ENCODE measurements around the gene DYNLT2.
A peak's percentile ranks its signal among the peaks of the same experiment; 100 is the strongest.

DYNLT2 gene

DNA sequence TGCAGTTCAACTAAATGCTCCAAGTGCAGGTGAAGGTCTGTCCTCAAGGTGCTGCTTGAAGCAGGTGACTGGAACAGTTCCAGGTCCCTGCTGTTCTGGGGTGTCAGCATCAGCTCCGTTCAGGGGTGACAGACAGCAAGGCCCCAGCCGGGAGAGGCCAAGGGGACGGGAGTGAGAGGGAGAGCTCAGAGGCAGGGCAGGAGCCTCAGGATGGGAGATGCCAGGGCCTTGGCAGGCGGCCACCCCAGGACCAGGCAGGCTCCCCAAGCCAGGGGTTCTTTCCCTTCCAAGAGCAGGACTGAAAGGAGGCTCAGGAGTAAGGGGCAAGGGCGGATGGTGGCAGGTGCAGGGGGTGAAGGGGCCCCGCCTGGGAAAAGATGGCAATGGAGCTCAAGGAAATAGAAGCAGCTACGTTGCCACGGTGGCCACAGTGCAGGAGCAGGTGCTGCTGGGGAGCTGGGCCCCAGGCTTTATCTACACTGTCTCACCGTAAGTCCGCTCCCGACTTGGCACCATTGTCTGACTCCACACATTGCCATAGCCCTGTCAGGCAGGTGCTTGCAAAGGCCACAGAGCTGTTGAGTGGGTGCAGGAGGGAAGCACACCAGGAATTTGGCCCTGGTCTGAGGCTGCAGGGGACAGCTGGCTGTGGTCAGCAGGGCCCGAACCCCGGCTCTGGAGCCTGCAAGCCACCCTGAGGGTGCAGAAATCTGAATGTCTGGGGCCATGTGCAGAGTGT lies 43.1 kb upstream of the DYNLT2 start:
- DNase-seq (ENCODE audit: insufficient read length, low spot score) (no peak), FAIRE-seq (no peak)
- TF ChIP-seq, protein P1, sequence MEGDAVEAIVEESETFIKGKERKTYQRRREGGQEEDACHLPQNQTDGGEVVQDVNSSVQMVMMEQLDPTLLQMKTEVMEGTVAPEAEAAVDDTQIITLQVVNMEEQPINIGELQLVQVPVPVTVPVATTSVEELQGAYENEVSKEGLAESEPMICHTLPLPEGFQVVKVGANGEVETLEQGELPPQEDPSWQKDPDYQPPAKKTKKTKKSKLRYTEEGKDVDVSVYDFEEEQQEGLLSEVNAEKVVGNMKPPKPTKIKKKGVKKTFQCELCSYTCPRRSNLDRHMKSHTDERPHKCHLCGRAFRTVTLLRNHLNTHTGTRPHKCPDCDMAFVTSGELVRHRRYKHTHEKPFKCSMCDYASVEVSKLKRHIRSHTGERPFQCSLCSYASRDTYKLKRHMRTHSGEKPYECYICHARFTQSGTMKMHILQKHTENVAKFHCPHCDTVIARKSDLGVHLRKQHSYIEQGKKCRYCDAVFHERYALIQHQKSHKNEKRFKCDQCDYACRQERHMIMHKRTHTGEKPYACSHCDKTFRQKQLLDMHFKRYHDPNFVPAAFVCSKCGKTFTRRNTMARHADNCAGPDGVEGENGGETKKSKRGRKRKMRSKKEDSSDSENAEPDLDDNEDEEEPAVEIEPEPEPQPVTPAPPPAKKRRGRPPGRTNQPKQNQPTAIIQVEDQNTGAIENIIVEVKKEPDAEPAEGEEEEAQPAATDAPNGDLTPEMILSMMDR (IDR thresholded peaks at IDR 0.05; ENCODE audit: insufficient read depth, missing control alignments): no peak

DNA sequence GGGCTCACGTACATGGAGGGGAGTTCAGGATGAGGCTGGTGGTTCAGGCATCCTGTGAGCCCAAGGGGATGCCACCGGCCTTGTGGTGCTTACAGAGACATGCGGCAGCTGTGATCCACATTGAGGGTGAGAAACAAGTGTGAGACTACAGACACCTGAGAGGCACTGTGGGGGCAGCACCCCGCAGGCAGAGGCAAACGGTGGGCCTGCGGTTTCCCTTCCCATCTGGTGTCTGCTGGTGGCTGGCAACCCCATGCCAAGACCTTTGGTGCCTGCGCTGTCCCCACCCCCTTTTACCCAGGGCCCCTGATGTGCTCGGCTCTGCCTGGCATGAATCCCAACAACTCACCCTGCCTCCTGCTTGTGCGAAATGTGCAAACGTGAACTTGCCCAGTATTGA lies 42.0 kb upstream of the DYNLT2 start:
- TF ChIP-seq, protein P1 (IDR thresholded peaks at IDR 0.05; ENCODE audit: insufficient read depth, missing control alignments): no peak
- DNase-seq (ENCODE audit: insufficient read length, low spot score) (no peak), FAIRE-seq (no peak)

DNA sequence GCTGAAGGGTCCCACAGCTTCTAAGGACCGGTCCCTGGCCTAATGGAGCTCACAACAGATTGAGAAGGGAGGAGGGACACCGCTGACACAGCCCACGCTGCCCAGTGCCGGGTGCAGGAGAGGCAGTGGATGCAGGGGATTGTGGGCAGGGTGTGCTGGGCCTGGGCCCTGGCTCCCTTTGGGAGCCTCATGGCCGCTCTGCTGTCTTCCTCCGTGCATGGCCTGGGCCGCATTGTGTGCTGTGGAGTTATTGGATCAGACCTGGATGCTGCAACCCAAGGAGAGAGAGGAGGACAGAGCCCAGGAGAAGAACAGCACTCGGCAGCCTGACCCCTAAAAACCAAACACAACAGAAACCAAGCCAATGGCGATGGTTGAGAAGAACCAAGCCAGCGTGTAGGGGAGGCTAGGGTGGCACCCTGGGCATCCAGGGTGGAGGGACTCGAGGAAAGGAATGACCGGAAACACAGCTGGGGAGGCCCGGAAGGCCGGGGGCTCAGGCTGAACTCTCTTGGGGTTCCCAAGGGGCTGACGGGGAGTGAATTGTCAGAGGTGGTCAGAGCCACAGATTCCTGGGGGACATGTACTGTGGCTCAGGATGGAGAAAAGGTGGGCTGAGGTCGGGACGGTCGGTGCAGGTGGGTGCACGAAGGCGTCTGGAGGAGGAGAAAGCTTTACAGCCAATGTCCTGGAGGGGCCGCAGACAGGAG lies 41.1 kb upstream of the DYNLT2 start:
- TF ChIP-seq, protein P1 (IDR thresholded peaks at IDR 0.05; ENCODE audit: insufficient read depth, missing control alignments): no peak
- no peak for FAIRE-seq

DNA sequence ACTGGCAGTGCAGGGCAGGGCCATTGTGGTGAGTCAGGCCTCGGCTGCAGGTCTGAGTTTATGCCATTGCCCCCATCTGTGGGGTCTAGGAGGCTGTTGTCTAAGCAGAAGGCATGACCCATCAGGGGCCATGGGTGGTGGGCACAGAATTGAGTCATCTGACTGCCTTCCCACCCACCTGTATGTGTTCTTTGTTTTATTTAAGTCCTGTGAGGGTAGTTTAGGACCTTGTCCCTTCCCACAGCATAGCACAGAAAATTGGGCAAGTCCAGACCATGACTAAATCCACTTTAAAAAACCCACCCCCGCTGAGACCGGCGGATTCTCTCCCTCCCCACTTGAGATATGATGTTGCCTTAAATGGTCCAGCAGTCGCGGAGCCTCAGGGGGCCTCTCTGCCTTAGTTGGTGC lies 40.4 kb upstream of the DYNLT2 start:
- DNase-seq (ENCODE audit: insufficient read length, low spot score): no peak
- FAIRE-seq: no peak
- TF ChIP-seq, protein P1 (IDR thresholded peaks at IDR 0.05; ENCODE audit: insufficient read depth, missing control alignments): no peak

More for the DNA sequence above, 41.1 kb upstream of the DYNLT2 start:
- DNase-seq (ENCODE audit: insufficient read length, low spot score): no peak

DNA sequence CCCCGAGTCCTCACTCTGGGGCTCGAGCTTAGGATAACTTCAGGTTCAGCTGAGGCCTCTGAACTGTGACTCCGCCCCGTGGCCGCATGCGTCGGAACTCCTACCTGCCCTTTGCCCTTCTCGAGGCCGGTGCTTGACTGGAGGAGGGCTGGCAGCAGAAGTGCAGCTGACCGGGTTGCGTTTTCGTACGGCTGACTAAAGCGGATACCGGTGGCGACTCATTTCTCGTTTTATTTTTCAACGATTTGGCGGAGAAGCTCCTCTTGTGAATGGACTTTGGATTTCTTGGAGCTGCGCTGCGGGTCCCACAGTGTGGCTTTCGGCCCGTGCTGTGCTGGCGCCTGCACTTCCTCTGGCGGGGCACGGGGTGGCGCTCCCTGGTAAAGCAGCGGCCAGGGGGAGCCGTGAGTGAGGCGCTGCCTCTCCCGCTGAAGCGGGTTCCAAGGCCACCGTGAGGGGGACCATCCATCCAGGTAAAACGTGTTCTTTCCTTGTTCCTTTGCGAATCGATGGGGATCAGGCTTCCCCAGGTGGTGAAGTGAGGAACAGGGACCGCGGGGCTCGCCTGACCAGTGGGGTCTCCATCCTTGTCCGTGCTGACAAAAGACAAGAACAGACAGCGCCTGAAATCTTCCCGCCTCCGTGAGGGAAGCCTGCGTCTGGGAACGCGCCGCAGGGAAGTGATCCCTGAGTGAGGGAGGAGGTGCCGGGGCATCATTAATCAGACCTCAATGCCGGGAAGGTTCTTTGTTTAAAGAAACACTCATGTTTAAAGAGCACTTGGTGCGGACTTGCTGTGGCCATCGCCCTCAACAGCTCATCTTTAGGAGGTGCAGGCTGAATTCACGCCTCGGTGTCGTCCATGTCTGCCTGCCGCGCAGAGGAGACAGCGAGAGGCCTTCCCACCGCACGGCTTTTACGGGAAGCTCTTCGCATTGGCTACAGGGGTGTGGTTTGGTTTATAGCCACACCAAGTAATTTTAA lies 38.9 kb upstream of the DYNLT2 start:
- FAIRE-seq (no peak), DNase-seq (ENCODE audit: insufficient read length, low spot score) (peak; percentile 75)
- TF ChIP-seq, protein P1 (IDR thresholded peaks at IDR 0.05; ENCODE audit: insufficient read depth, missing control alignments): peak; percentile 88

DNA sequence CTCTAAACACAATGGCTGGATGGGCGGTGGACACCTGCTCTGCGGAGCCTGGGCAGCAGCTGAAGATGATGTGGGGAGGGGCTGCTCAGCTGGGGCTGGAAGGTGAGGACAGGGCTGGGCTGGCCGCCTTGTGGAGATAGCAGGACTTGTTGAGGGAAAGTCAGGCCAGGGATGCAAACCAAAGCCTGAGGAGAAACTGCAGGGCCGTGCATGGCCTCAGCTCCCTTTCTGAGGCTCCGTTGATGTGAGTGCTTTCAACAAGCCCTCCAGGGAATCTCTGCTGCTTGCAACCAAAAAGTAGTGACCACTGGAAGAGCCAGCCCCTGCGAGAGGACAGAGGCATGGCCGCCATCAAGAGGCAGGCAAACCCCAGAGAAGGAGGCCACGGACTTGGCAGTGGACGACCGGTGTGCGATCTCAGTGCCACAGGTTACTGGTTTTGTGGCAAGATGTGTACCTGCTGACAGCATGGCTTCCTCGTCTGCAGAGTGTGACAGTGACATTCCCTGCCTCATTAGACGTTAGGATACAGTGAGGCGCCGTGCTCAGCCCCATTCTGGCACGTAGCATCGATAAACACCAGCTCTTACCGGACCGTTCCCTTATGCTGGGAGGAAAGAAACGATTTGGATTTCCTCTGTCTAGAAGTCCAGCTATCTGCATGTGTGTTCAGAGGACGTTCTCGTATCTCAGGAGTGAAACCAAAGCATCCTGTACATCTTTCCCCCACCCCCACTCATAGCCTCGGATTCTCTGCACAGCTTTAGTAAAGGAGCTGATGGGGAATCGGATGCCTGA lies 38.0 kb upstream of the DYNLT2 start:
- FAIRE-seq: no peak
- TF ChIP-seq, protein P1 (IDR thresholded peaks at IDR 0.05; ENCODE audit: insufficient read depth, missing control alignments): no peak
- no peak for DNase-seq (ENCODE audit: insufficient read length, low spot score)
